Sigmoid colon (tissue), 4 donors: ENCODE results near the gene DGKH.

Experiments
- CTCF ChIP-seq, 4 experiments: fragments of 450-650 bp in 3 of 4; fragments of 200-600 bp in 1 of 4; IDR thresholded peaks; one replicate each; pipeline ENCODE4 v1.5.1; 2016 to 2019; ENCODE audit warnings: antibody characterized with exemption in 4 of 4, mild to moderate bottlenecking in 3 of 4, moderate library complexity in 2 of 4
- EP300 ChIP-seq, 4 donors: sonication (generic); formaldehyde crosslinking; IDR thresholded peaks; one replicate each; pipeline ENCODE4 v1.6.1; 2017; ENCODE audit warnings: antibody characterized with exemption in 4 of 4
- POLR2A ChIP-seq, 2 donors: fragments of 450-650 bp; IDR thresholded peaks; one replicate each; pipeline ENCODE4 v1.6.1; 2016; ENCODE audit warnings: antibody characterized with exemption in 2 of 2, mild to moderate bottlenecking in 2 of 2, moderate library complexity in 2 of 2

DNA sequence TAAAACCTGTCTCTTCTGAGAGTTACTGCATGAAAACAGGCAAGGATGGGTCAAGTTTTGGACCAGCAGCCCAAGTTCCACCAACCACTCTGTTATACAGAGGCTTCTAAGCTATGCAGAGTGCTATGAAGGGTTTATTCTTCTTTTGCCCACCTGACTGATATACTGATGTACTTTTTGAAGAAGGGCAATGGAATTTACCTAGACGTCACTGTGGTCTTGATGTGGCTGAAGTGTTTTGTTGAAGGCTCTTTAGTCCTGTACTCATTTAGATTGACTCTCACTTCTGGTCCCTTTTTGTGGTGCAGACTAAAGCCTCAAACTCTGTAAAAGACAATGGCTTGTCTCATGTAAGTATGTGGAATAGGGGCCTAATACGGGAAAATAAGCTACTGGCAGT, 92.0 kb downstream of the DGKH start:
- TF ChIP-seq POLR2A (IDR thresholded peaks at IDR 0.05) = no peak
- TF ChIP-seq CTCF (IDR thresholded peaks at IDR 0.05) = no peak
- no peak for TF ChIP-seq EP300 (IDR thresholded peaks at IDR 0.05)
